ENCODE measurements around the gene PEX16.

- no peak for TF ChIP-seq TCF7L2 (IDR thresholded peaks at IDR 0.05; ENCODE audit: borderline replicate concordance, extremely low read depth, insufficient read depth, insufficient read length)
- no peak for TF ChIP-seq POLR2AphosphoS5 (IDR thresholded peaks at IDR 0.05; ENCODE audit: low read depth, low read length)
- no peak for TF ChIP-seq CTCF (IDR thresholded peaks at IDR 0.05 in 2 of 3, conservative IDR thresholded peaks at IDR 0.05 in 1 of 3; ENCODE audit: borderline replicate concordance in 1 of 3, insufficient read depth in 1 of 3, low read depth in 2 of 3, low read length in 2 of 3)
- no peak for TF ChIP-seq EZH2phosphoT487 (IDR thresholded peaks at IDR 0.05; ENCODE audit: borderline replicate concordance)
Observed at GRCh38 chr11:45860348-45860747, 57.3 kb downstream of the PEX16 start.
